Fibroblast of lung (primary cell): ENCODE results near the gene ERICH6B.

Experiments used
- CTCF ChIP-seq, 2 donors: IDR thresholded peaks in 1 of 2; conservative IDR thresholded peaks in 1 of 2; 1 replicate in 1 of 2; 2 replicates in 1 of 2; pipeline ENCODE4 v1.5.1; 2011 to 2012; ENCODE audit warnings: low read length in 2 of 2, control low read depth in 1 of 2, inconsistent platforms in 1 of 2, low read depth in 1 of 2, mild to moderate bottlenecking in 1 of 2
- EZH2 ChIP-seq: IDR thresholded peaks from 2 replicates; pipeline ENCODE4 v1.5.1; 2012; ENCODE audit warnings: low read length, control low read depth, mild to moderate bottlenecking; ENCODE audit errors: missing control alignments

DNA sequence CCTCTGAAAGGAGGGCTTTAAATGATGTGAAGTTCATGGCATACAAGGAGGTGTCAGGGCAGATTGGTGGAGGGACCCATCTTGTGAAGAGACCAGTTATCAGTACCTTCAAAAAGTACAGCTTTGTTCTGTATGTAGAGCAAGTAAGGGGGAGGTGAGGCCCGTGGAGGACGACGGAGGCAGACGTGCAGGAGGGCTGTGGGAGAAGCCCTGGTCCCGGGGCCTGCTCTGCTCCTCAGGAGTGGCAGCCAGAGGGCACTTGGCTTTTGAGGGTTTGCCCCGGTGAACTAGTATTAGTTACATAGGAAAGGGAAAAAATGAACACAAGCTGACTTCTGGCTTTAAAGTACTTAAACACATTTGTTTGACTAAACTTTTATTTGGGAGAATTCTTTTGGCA lies 108.7 kb downstream of the ERICH6B start:
- TF ChIP-seq CTCF (conservative IDR thresholded peaks at IDR 0.05 in 1 of 2, IDR thresholded peaks at IDR 0.05 in 1 of 2; ENCODE audit: low read depth in 1 of 2, low read length in 2 of 2) (no peak), EZH2 (no peak)
